Glutamatergic neuron (in vitro differentiated cells): ENCODE measurements around the gene VRK1. TPM values are rescaled to one million over a fixed set of nuclear protein-coding genes. Genes with fewer than 3 reads are reported as not detected.

ENCODE experiments used
- DNase-seq: peaks from one replicate; pipeline ENCODE4 v3.0.0; 2022
- H3K27ac Mint-ChIP-seq: one replicate; pipeline ENCODE4 v1.8.0; 2020; ENCODE audit warnings: mild to moderate bottlenecking, mixed read lengths, inconsistent platforms; ENCODE audit not compliant: unreplicated experiment
- H3K27me3 Mint-ChIP-seq: one replicate; pipeline ENCODE4 v1.8.0; 2020; ENCODE audit warnings: mild to moderate bottlenecking, moderate library complexity, mixed read lengths, inconsistent platforms; ENCODE audit not compliant: unreplicated experiment
- H3K36me3 Mint-ChIP-seq: one replicate; pipeline ENCODE4 v1.8.0; 2020; ENCODE audit warnings: mild to moderate bottlenecking, mixed read lengths, inconsistent platforms; ENCODE audit not compliant: unreplicated experiment
- H3K4me1 Mint-ChIP-seq: one replicate; pipeline ENCODE4 v1.8.0; 2020; ENCODE audit warnings: mild to moderate bottlenecking, low read depth, mixed read lengths, inconsistent platforms; ENCODE audit not compliant: unreplicated experiment
- H3K4me3 Mint-ChIP-seq: one replicate; pipeline ENCODE4 v1.8.0; 2020; ENCODE audit warnings: mild to moderate bottlenecking, mixed read lengths, inconsistent platforms; ENCODE audit not compliant: unreplicated experiment
- H3K9me3 Mint-ChIP-seq: one replicate; pipeline ENCODE4 v1.8.0; 2020; ENCODE audit warnings: mild to moderate bottlenecking, moderate library complexity, mixed read lengths, inconsistent platforms; ENCODE audit not compliant: unreplicated experiment
- total RNA-seq: library from RNA; stranded (reverse); fragmentation: NEBNext Ultra II Directional; extraction: Animal tissue kit (Norgen Biotek cat#: 25700); gene quantifications from one replicate; pipeline ENCODE4 v1.2.1, GENCODE V29; 2021; ENCODE audit not compliant: unreplicated experiment
- TF ChIP-seq, protein P1 (sequence below): fragments of 200-600 bp; sonication (generic); IDR thresholded peaks from one replicate; pipeline ENCODE4 v1.5.0; 2021; ENCODE audit not compliant: partially characterized antibody, unreplicated experiment

Gene VRK1
- total RNA-seq, 1 donor from 2014 or later = 50.5 TPM

DNA sequence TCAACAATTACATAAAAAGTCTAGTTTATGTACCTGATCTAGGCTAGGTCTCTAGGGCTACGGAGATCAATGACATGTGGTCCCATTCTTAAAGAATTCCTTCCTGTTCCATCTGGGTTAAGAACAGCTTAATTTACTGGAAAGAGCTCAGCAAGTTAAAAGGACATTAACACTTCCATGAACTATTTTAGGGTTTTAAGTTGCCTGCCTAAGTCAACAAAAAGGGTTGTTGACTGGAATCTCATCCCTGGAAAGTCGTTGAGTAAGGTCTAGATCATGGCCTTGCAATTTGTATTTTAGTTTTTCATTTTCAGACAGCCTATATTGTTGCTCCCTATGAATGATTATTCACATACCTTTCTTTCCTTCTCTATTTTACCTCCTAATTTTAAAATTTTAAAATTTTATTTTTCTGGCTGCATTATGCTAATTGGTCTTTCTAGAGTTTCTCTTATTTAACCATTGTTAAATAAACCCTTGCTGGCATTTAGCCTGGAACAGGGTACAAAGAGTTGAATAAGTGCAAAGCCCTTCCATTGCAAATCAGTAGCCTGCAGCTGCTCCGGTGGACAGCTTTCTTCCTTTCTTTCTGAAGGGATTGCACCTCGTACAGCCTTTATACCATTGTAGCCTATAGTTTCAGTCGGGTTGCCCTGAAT is 66.3 kb downstream of the VRK1 start:
- DNase-seq = no peak
- Mint-ChIP-seq H3K36me3 (peaks cover 4% of the 10 kb centered on the region), H3K4me3 (no peak overlapping the region), H3K4me1 (peaks cover 33% of the 10 kb centered on the region), H3K27ac (peak overlapping the region; percentile 56), H3K27me3 (peaks cover 2% of the 10 kb centered on the region), H3K9me3 (no peaks in the 10 kb centered on the region)
- TF ChIP-seq, protein P1, sequence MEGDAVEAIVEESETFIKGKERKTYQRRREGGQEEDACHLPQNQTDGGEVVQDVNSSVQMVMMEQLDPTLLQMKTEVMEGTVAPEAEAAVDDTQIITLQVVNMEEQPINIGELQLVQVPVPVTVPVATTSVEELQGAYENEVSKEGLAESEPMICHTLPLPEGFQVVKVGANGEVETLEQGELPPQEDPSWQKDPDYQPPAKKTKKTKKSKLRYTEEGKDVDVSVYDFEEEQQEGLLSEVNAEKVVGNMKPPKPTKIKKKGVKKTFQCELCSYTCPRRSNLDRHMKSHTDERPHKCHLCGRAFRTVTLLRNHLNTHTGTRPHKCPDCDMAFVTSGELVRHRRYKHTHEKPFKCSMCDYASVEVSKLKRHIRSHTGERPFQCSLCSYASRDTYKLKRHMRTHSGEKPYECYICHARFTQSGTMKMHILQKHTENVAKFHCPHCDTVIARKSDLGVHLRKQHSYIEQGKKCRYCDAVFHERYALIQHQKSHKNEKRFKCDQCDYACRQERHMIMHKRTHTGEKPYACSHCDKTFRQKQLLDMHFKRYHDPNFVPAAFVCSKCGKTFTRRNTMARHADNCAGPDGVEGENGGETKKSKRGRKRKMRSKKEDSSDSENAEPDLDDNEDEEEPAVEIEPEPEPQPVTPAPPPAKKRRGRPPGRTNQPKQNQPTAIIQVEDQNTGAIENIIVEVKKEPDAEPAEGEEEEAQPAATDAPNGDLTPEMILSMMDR = no peak

DNA sequence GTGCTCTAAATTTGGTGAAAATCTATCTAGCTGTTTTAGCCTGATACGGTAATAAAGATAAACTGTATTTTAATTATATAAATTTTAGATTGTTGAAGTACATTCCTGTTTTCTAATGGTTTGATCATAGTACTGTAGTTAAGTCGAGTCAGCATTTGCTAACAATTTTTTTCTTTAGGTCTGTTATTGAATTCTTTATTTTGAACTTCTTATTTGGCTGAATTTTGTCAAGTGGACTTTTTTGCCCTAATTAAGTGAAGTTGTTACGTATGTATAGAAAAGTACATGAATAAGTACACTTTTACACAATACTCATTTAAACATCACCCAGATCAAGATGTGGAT is 66.8 kb downstream of the VRK1 start:
- H3K36me3 Mint-ChIP-seq = peaks cover 4% of the 10 kb centered on the region
- no peak for DNase-seq
- peaks cover 33% of the 10 kb centered on the region for H3K4me1 Mint-ChIP-seq
- no peak overlapping the region for H3K4me3 Mint-ChIP-seq
- peaks cover 2% of the 10 kb centered on the region for H3K27me3 Mint-ChIP-seq
- H3K27ac Mint-ChIP-seq = peak overlapping the region; percentile 40
- no peaks in the 10 kb centered on the region for H3K9me3 Mint-ChIP-seq
- TF ChIP-seq, protein P1 = no peak

DNA sequence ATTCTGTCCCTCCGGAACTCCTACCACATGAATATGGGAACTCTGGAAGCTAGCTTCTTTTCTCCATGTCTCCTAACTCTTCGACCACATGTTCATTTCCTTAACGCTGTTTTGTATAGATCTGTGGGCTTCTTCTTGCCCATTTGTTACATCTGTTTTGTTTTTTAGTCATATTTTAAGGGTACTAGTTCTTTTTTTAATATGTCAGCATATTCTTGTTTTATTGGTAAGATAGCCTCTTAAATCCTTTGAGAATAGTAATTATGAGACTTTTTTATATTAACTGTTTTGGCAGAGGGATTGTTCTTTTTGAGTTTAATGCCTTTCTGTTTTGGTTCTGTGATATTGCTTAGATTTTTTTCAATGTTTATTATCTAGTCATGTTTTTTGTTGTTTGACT is 70.5 kb downstream of the VRK1 start:
- peaks cover 4% of the 10 kb centered on the region for H3K36me3 Mint-ChIP-seq
- H3K27me3 Mint-ChIP-seq = peaks cover 2% of the 10 kb centered on the region
- TF ChIP-seq, protein P1 = no peak
- H3K9me3 Mint-ChIP-seq = no peaks in the 10 kb centered on the region
- peaks cover 24% of the 10 kb centered on the region for H3K4me1 Mint-ChIP-seq
- H3K27ac Mint-ChIP-seq = peak overlapping the region; percentile 0
- no peak overlapping the region for H3K4me3 Mint-ChIP-seq
- no peak for DNase-seq

DNA sequence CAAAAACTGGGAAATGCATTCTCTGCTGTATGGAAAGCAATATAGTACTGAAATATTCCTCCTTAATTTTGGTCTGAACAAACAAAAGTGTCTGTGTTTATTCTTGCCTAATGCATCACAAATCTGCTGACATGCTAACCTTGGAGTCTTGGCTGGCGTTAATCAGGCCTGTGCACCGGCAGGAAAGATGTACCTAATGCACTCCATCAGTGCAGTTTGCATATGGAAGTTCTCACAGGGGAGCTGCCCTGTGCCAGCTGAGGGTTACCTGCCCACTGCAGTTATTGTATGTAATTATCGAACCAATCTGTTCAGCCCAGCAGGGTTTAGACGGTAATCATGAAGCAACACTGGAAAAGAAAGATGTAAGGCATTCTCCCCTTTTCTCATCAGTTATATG is 76.9 kb downstream of the VRK1 start:
- H3K4me1 Mint-ChIP-seq = peaks cover 7% of the 10 kb centered on the region
- no peaks in the 10 kb centered on the region for H3K27me3 Mint-ChIP-seq
- no peak overlapping the region for H3K27ac Mint-ChIP-seq
- peaks cover 1% of the 10 kb centered on the region for H3K9me3 Mint-ChIP-seq
- H3K36me3 Mint-ChIP-seq = no peaks in the 10 kb centered on the region
- TF ChIP-seq, protein P1 = no peak
- H3K4me3 Mint-ChIP-seq = no peak overlapping the region
- DNase-seq = no peak

DNA sequence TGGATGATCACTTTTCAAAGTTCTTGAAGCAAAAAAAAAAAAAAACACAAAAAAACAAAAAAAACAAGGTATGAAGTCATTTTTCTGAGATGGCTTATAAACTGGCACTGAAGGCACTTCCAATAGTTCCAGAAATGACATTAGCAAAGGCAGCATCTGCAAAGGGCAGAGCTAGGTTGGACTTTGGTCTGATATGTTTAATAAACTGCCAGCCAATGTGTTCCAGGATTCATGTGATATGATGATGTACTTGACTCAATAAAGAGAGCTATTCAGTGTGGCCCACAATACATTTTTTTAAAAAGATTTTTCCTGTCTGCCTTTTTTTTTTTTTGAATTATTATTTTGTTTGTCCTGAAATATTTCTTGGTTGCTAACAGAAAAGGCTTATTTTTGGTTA is 79.6 kb downstream of the VRK1 start:
- no peak for DNase-seq
- no peaks in the 10 kb centered on the region for H3K27me3 Mint-ChIP-seq
- TF ChIP-seq, protein P1 = no peak
- H3K4me1 Mint-ChIP-seq = peaks cover 16% of the 10 kb centered on the region
- H3K4me3 Mint-ChIP-seq = no peak overlapping the region
- no peaks in the 10 kb centered on the region for H3K36me3 Mint-ChIP-seq
- no peak overlapping the region for H3K27ac Mint-ChIP-seq
- H3K9me3 Mint-ChIP-seq = peaks cover 1% of the 10 kb centered on the region
